IPS-18a (cell line): ENCODE measurements around the gene SLCO3A1.

Experiments
- H3K27ac ChIP-seq: one replicate; pipeline ENCODE4 v1.5.1; 2013; ENCODE audit warnings: low read length
- H3K27me3 ChIP-seq: one replicate; pipeline ENCODE4 v1.6.1; 2013; ENCODE audit warnings: mild to moderate bottlenecking, low read length; ENCODE audit not compliant: control insufficient read depth, insufficient read depth
- H3K36me3 ChIP-seq: one replicate; pipeline ENCODE4 v1.6.1; 2013; ENCODE audit warnings: low read depth, low read length; ENCODE audit not compliant: control insufficient read depth
- H3K4me1 ChIP-seq: one replicate; pipeline ENCODE4 v1.6.1; 2013; ENCODE audit warnings: low read depth, low read length; ENCODE audit not compliant: control insufficient read depth
- H3K4me3 ChIP-seq: one replicate; pipeline ENCODE4 v1.5.1; 2013; ENCODE audit warnings: low read length
- H3K9ac ChIP-seq: one replicate; pipeline ENCODE4 v1.6.1; 2013; ENCODE audit warnings: mild to moderate bottlenecking, low read length, moderate library complexity
- H3K9me3 ChIP-seq: one replicate; pipeline ENCODE4 v1.6.1; 2013; ENCODE audit warnings: low read depth, low read length; ENCODE audit not compliant: control insufficient read depth

SLCO3A1 gene

DNA sequence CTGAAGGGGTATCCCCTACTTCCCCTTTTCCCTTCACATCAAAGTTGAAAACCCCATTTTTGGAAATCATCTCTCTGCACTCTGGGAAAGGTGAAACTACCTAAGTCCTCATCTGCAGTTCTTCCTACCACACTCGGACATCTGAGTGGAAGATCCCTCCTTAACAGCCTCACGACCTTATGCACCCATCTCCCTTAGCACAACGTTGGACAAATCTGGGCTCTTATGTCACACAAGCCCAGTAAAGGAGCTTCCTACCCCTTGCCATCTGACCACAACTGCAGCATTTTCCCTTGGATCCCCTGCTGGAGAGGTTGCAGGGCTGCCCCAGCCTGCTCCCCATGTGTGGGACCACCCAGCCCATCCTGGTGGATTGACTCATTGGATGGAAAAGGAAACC is 288.1 kb downstream of the SLCO3A1 start:
- H3K27me3 ChIP-seq, result no peaks in the 10 kb centered on the region
- H3K4me3 ChIP-seq, result no peak overlapping the region
- H3K36me3 ChIP-seq, result no peaks in the 10 kb centered on the region
- H3K27ac ChIP-seq, result no peak overlapping the region
- H3K9ac ChIP-seq, result no peak overlapping the region
- H3K4me1 ChIP-seq, result no peaks in the 10 kb centered on the region
- no peaks in the 10 kb centered on the region for H3K9me3 ChIP-seq

DNA sequence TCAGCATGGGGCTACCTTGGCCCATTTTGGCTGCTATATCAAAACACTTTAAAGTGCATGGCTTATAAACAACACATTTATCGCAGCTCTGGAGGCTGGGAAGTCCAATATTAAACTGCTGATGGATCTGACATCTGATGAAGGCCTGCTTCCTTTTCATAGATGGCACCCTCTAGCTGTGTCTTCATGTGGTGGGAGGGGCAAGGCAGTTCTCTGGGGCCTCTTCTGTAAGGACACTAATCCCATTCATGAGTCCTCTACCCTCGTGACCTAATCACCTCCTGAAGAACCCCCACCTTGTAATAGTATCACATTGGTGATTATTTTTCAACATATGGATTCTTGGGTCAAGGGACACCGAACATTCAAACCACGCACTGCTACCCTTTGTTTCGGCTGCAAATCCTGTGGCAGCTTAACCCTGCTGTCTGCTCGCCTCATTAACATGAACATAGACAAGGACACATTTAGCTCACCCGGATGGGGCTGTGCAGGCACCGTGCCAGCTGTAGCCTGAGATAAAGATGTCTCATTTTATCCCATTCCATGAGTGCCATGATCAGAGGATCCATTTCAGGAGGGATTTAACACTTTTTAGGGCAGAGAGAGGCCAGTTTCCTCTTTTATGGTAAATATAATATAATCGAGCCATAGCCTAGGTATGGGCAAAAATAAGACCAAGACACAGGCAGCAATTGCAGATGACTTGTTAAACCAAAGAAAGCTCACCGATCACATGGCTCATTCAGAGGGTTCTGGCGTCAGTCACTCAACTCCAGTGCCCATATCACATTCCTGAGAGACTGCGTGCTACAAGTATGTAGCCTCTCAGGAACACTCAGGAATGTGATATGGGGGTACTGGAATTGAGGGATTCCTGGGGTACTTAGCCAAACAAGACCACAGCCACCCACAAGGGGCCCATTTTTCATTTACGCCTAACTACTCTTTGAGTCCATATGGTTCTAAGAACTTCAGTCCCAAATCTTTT is 289.0 kb downstream of the SLCO3A1 start:
- Histone ChIP-seq H3K36me3 (no peaks in the 10 kb centered on the region), H3K9me3 (no peaks in the 10 kb centered on the region), H3K9ac (no peak overlapping the region), H3K4me3 (no peak overlapping the region), H3K27ac (no peak overlapping the region), H3K4me1 (peaks cover 4% of the 10 kb centered on the region), H3K27me3 (no peaks in the 10 kb centered on the region)

DNA sequence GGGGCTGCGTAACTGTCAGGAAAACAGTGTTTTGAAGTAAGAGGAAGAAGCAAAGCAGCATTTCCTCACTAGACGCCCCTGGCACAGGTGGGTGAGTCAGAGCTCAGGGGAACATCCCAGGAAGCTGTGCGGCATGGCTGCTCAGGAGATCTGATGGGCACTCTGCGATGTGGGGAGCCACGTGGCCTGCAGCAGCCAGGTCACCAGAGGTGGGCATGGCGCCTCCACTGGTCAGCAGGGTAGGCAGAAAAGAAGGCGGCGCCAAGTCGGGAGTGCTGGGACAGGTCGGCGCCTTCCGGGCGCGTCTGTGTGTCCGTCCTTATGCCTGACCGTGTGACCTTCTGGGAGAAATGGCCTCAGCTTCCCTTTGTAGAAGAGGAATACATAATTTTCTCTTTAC is 290.3 kb downstream of the SLCO3A1 start:
- Histone ChIP-seq H3K27ac (no peak overlapping the region), H3K9ac (no peak overlapping the region), H3K9me3 (no peaks in the 10 kb centered on the region), H3K27me3 (no peaks in the 10 kb centered on the region), H3K4me1 (peaks cover 4% of the 10 kb centered on the region), H3K36me3 (no peaks in the 10 kb centered on the region), H3K4me3 (no peak overlapping the region)

GRCh38 chr15:92146511-92147150 is 293.1 kb downstream of the SLCO3A1 start:
- Histone ChIP-seq H3K4me3 (no peak overlapping the region), H3K27ac (no peak overlapping the region), H3K36me3 (no peaks in the 10 kb centered on the region), H3K27me3 (no peaks in the 10 kb centered on the region), H3K9me3 (no peaks in the 10 kb centered on the region), H3K4me1 (peaks cover 4% of the 10 kb centered on the region), H3K9ac (no peak overlapping the region)

- Histone ChIP-seq H3K9me3 (no peaks in the 10 kb centered on the region), H3K4me1 (peaks cover 4% of the 10 kb centered on the region), H3K27me3 (no peaks in the 10 kb centered on the region), H3K36me3 (no peaks in the 10 kb centered on the region), H3K27ac (no peak overlapping the region), H3K4me3 (no peak overlapping the region), H3K9ac (no peak overlapping the region)
Observed at GRCh38 chr15:92149029-92149428, 295.5 kb downstream of the SLCO3A1 start.

- no peak overlapping the region for H3K4me3 ChIP-seq
- H3K9ac ChIP-seq, result no peak overlapping the region
- no peaks in the 10 kb centered on the region for H3K9me3 ChIP-seq
- H3K4me1 ChIP-seq, result peaks cover 4% of the 10 kb centered on the region
- H3K36me3 ChIP-seq, result no peaks in the 10 kb centered on the region
- H3K27ac ChIP-seq, result no peak overlapping the region
- no peaks in the 10 kb centered on the region for H3K27me3 ChIP-seq
Observed at GRCh38 chr15:92149465-92149864, 296.0 kb downstream of the SLCO3A1 start.

GRCh38 chr15:92151168-92151567 is 297.7 kb downstream of the SLCO3A1 start:
- no peak overlapping the region for H3K27ac ChIP-seq
- H3K9ac ChIP-seq, result no peak overlapping the region
- no peaks in the 10 kb centered on the region for H3K27me3 ChIP-seq
- no peaks in the 10 kb centered on the region for H3K9me3 ChIP-seq
- H3K36me3 ChIP-seq, result no peaks in the 10 kb centered on the region
- H3K4me1 ChIP-seq, result peaks cover 4% of the 10 kb centered on the region
- H3K4me3 ChIP-seq, result no peak overlapping the region

DNA sequence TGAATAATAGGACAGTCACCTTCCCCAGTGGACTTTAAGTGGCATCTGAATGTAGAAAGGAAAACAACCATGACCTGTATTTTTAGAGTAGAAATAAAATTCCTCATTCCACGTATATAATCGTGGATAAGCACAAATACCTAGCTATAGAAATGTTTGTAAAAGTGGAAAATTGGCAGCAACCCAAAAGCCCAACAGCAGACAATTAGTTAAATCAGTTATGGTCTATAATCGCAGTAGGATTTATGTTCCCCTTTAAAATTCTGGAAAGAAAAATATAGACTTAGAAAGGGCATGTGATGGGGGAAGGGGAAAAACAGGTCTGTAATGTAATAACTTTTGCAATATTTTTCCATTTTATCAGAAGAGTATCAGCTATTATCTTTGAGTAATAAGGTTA is 298.2 kb downstream of the SLCO3A1 start:
- peaks cover 4% of the 10 kb centered on the region for H3K4me1 ChIP-seq
- H3K9ac ChIP-seq, result no peak overlapping the region
- H3K9me3 ChIP-seq, result no peaks in the 10 kb centered on the region
- no peaks in the 10 kb centered on the region for H3K36me3 ChIP-seq
- H3K27me3 ChIP-seq, result no peaks in the 10 kb centered on the region
- H3K27ac ChIP-seq, result no peak overlapping the region
- no peak overlapping the region for H3K4me3 ChIP-seq

DNA sequence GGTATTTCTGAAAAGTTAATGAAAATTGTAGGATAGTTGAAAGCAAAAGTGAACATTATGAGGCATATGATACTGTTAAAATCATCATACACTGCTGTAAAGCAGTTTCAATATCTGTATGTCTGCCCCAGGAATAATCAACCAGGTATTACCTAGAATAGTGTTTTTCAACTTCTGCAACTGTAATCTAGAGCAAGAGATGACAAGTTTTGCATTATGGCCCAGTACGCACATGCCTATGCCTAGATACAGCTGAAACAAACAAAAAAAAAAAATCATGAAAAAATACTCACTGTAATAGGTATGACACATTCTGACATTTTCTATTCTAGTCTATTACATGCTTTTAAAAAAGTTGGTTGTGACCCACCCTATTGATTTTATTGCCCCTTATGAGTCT is 299.5 kb downstream of the SLCO3A1 start:
- Histone ChIP-seq H3K4me3 (no peak overlapping the region), H3K36me3 (no peaks in the 10 kb centered on the region), H3K9ac (no peak overlapping the region), H3K27me3 (no peaks in the 10 kb centered on the region), H3K4me1 (peaks cover 6% of the 10 kb centered on the region), H3K9me3 (no peaks in the 10 kb centered on the region), H3K27ac (no peak overlapping the region)

- Histone ChIP-seq H3K27me3 (no peaks in the 10 kb centered on the region), H3K27ac (no peak overlapping the region), H3K4me1 (peaks cover 13% of the 10 kb centered on the region), H3K36me3 (no peaks in the 10 kb centered on the region), H3K9ac (no peak overlapping the region), H3K9me3 (no peaks in the 10 kb centered on the region), H3K4me3 (no peak overlapping the region)
Observed at GRCh38 chr15:92153620-92154019, 300.1 kb downstream of the SLCO3A1 start.

DNA sequence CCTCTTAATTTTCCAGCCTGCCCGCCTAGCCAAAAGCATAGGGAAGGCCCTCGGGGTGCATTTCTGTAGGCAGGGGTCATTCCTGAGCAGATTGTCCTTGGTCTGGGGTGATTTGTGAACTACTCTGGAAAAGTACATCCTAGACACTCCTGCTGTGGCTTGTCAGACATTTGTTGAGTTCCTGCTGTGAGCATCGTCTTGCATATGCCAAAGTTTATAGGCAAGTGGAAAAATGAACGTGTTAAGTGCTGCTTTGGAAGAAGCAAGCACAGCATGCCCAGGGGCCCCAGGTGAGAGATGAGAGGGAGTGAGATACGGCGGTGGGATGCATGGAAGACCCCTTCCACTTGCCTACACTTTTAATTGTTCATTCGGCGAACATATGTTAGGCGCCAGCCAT is 302.4 kb downstream of the SLCO3A1 start:
- H3K36me3 ChIP-seq, result no peaks in the 10 kb centered on the region
- no peaks in the 10 kb centered on the region for H3K9me3 ChIP-seq
- no peak overlapping the region for H3K9ac ChIP-seq
- no peak overlapping the region for H3K4me3 ChIP-seq
- no peak overlapping the region for H3K27ac ChIP-seq
- H3K27me3 ChIP-seq, result no peaks in the 10 kb centered on the region
- H3K4me1 ChIP-seq, result peaks cover 33% of the 10 kb centered on the region
